ENCODE data around the gene CNTRL.

- TF ChIP-seq CTCF (IDR thresholded peaks at IDR 0.05) (no peak), POLR2A (IDR thresholded peaks at IDR 0.05) (no peak)
Observed at GRCh38 chr9:121034529-121034928, 40.2 kb upstream of the CNTRL start.

Data from thyroid gland (tissue), 4 donors.